Astrocyte (in vitro differentiated cells and primary cell): ENCODE results near the gene INKA2. TPM values are rescaled to one million over a fixed set of nuclear protein-coding genes. Genes with fewer than 3 reads are reported as not detected.

Experiments used
- DNase-seq: peaks from one replicate; pipeline ENCODE4 v3.0.0-alpha.2; 2010; ENCODE audit warnings: low read depth
- FAIRE-seq: peaks from 2 replicates; lab custom pipeline; 2011; peaks lifted over from hg19 to GRCh38; lab: Jason Lieb, UNC
- H2AFZ ChIP-seq: 2 replicates; pipeline ENCODE4 v1.6.0; 2012; ENCODE audit warnings: low read depth, low read length, inconsistent platforms
- H3K27ac ChIP-seq: 2 replicates; pipeline ENCODE4 v1.5.1; 2011; ENCODE audit warnings: low read depth, low read length, inconsistent platforms
- H3K27me3 ChIP-seq: 2 replicates; pipeline ENCODE4 v1.6.0; 2011; ENCODE audit warnings: low read length, inconsistent platforms; ENCODE audit not compliant: insufficient read depth
- H3K36me3 ChIP-seq: 2 replicates; pipeline ENCODE4 v1.5.1; 2011; ENCODE audit warnings: low read length, inconsistent platforms; ENCODE audit not compliant: insufficient read depth
- H3K4me1 ChIP-seq: 2 replicates; pipeline ENCODE4 v1.5.1; 2011; ENCODE audit warnings: low read length, inconsistent platforms; ENCODE audit not compliant: insufficient read depth
- H3K4me2 ChIP-seq: 2 replicates; pipeline ENCODE4 v1.6.0; 2012; ENCODE audit warnings: low read length, inconsistent platforms
- H3K4me3 ChIP-seq: 2 replicates; pipeline ENCODE4 v1.5.1; 2011; ENCODE audit warnings: low read depth, mild to moderate bottlenecking, low read length, inconsistent platforms; ENCODE audit not compliant: insufficient read depth
- H3K79me2 ChIP-seq: 2 replicates; pipeline ENCODE4 v1.6.0; 2012; ENCODE audit warnings: mild to moderate bottlenecking, low read length, inconsistent platforms; ENCODE audit not compliant: insufficient read depth
- H3K9ac ChIP-seq: 2 replicates; pipeline ENCODE4 v1.6.0; 2012; ENCODE audit warnings: mild to moderate bottlenecking, low read length, inconsistent platforms
- H3K9me3 ChIP-seq: 2 replicates; pipeline ENCODE4 v1.5.1; 2012; ENCODE audit warnings: low read depth, mild to moderate bottlenecking, low read length, inconsistent platforms; ENCODE audit not compliant: insufficient read depth
- H4K20me1 ChIP-seq: 2 replicates; pipeline ENCODE4 v1.6.0; 2012; ENCODE audit warnings: low read length, inconsistent platforms; ENCODE audit not compliant: insufficient read depth
- H3K27ac Mint-ChIP-seq: one replicate; pipeline ENCODE4 v1.8.0; 2021; ENCODE audit warnings: mild to moderate bottlenecking, mixed read lengths; ENCODE audit not compliant: unreplicated experiment
- H3K27me3 Mint-ChIP-seq: one replicate; pipeline ENCODE4 v1.8.0; 2021; ENCODE audit warnings: low read depth, mixed read lengths; ENCODE audit not compliant: unreplicated experiment
- H3K36me3 Mint-ChIP-seq: one replicate; pipeline ENCODE4 v1.8.0; 2021; ENCODE audit warnings: low read depth, mixed read lengths; ENCODE audit not compliant: unreplicated experiment
- H3K4me1 Mint-ChIP-seq: one replicate; pipeline ENCODE4 v1.8.0; 2021; ENCODE audit warnings: low read depth, mixed read lengths; ENCODE audit not compliant: unreplicated experiment
- H3K4me3 Mint-ChIP-seq: one replicate; pipeline ENCODE4 v1.8.0; 2021; ENCODE audit warnings: mild to moderate bottlenecking, moderate library complexity, mixed read lengths; ENCODE audit not compliant: unreplicated experiment
- H3K9me3 Mint-ChIP-seq: one replicate; pipeline ENCODE4 v1.8.0; 2021; ENCODE audit warnings: mild to moderate bottlenecking, mixed read lengths; ENCODE audit not compliant: unreplicated experiment
- EZH2 ChIP-seq: IDR thresholded peaks from 2 replicates; pipeline ENCODE4 v1.6.1; 2012; ENCODE audit warnings: mild to moderate bottlenecking, low read length, inconsistent platforms; ENCODE audit not compliant: insufficient read depth
- total RNA-seq: library from RNA; stranded (reverse); gene quantifications from 2 replicates; pipeline ENCODE4 v1.2.1, GENCODE V29; 2021
- TF ChIP-seq, protein P1 (sequence below): IDR thresholded peaks from 2 replicates; pipeline ENCODE4 v1.5.1; 2011; ENCODE audit warnings: low read depth, mild to moderate bottlenecking, inconsistent platforms, low read length, moderate library complexity; ENCODE audit not compliant: insufficient read depth

INKA2 gene
- total RNA-seq, 1 donor from 2014 or later, result 12.6 TPM

DNA sequence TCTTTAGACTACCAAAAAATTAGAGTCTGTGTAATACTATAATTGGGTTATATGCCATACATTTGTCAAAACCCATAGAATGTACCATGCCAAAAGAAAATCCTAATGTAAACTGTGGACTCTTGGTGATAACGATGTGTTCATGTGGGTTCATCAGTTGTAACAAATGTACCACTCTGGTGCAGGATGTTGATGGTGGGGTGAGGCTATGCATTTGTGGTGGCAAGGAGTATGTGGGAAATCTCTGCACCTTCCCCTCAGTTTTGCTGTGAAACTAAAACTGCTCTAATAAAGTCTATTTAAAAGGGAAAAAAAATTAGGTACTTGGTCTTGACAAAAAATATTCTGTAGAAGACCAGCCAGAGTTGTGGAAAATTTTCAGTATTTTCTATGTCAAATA, 43.4 kb downstream of the INKA2 start:
- no peaks in the 10 kb centered on the region for H3K9me3 Mint-ChIP-seq
- H3K4me1 Mint-ChIP-seq, result peaks cover 5% of the 10 kb centered on the region
- H3K4me1 ChIP-seq, result no peaks in the 10 kb centered on the region
- no peak for DNase-seq
- no peak overlapping the region for H3K27ac Mint-ChIP-seq
- FAIRE-seq, result no peak
- peaks cover 24% of the 10 kb centered on the region for H3K36me3 ChIP-seq
- H3K27ac ChIP-seq, result no peak overlapping the region
- no peak overlapping the region for H3K4me3 Mint-ChIP-seq
- TF ChIP-seq, protein P1, sequence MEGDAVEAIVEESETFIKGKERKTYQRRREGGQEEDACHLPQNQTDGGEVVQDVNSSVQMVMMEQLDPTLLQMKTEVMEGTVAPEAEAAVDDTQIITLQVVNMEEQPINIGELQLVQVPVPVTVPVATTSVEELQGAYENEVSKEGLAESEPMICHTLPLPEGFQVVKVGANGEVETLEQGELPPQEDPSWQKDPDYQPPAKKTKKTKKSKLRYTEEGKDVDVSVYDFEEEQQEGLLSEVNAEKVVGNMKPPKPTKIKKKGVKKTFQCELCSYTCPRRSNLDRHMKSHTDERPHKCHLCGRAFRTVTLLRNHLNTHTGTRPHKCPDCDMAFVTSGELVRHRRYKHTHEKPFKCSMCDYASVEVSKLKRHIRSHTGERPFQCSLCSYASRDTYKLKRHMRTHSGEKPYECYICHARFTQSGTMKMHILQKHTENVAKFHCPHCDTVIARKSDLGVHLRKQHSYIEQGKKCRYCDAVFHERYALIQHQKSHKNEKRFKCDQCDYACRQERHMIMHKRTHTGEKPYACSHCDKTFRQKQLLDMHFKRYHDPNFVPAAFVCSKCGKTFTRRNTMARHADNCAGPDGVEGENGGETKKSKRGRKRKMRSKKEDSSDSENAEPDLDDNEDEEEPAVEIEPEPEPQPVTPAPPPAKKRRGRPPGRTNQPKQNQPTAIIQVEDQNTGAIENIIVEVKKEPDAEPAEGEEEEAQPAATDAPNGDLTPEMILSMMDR, result no peak
- no peak for TF ChIP-seq EZH2
- H3K4me3 ChIP-seq, result no peak overlapping the region
- H3K27me3 ChIP-seq, result no peaks in the 10 kb centered on the region
- H3K79me2 ChIP-seq, result no peaks in the 10 kb centered on the region
- no peaks in the 10 kb centered on the region for H3K9me3 ChIP-seq
- H3K27me3 Mint-ChIP-seq, result no peaks in the 10 kb centered on the region
- H3K36me3 Mint-ChIP-seq, result peaks cover 4% of the 10 kb centered on the region
- no peak overlapping the region for H3K4me2 ChIP-seq
- H3K9ac ChIP-seq, result no peak overlapping the region
- H2AFZ ChIP-seq, result no peak overlapping the region
- H4K20me1 ChIP-seq, result peaks cover 4% of the 10 kb centered on the region

DNA sequence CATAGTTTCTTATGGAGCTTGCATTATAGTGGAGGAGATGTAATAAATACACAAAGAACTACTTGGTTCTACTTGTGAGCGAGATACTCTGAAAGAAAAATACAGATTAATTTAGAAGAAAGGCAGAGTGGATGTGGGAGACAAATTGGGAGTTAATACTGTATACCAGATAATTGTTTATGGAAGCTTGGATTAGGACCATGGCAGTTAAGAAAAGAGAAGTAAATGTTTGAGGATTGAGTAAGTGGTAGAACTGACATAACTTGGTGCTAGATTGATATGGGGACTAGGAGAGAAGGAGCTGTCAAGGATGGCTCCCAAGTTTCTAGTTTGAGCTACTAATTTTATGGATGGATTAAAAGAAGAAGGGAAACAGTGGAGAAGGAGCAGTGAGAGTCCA, 47.3 kb downstream of the INKA2 start:
- H3K79me2 ChIP-seq, result peaks cover 12% of the 10 kb centered on the region

DNA sequence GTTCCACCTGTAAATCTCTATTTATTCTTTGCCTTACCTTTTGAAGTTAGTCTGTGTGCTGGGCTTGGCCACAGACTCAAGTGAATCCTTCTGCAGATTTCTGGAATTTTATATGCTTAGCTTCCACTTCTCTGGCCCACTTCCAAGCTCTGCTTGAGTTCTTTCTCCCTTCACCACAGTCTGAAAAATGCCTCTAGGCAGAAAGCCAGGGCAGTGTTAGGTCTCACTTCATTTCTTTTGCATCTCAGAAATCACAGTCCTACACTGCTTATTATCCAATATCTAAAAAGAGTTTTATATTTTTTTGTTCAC, 48.9 kb downstream of the INKA2 start:
- H3K4me3 ChIP-seq, result no peak overlapping the region
- H3K27me3 Mint-ChIP-seq, result no peaks in the 10 kb centered on the region
- no peak overlapping the region for H3K27ac Mint-ChIP-seq
- peaks cover 17% of the 10 kb centered on the region for H4K20me1 ChIP-seq
- no peaks in the 10 kb centered on the region for H3K27me3 ChIP-seq
- no peak overlapping the region for H3K4me3 Mint-ChIP-seq
- H3K4me1 ChIP-seq, result peaks cover 7% of the 10 kb centered on the region
- peak overlapping the region; percentile 8 for H3K4me2 ChIP-seq
- H3K27ac ChIP-seq, result no peak overlapping the region
- H3K79me2 ChIP-seq, result peaks cover 15% of the 10 kb centered on the region
- DNase-seq (peak; percentile 91), FAIRE-seq (peak; percentile 97)
- no peak overlapping the region for H2AFZ ChIP-seq
- H3K9me3 Mint-ChIP-seq, result peaks cover 2% of the 10 kb centered on the region
- H3K36me3 ChIP-seq, result peaks cover 3% of the 10 kb centered on the region
- H3K4me1 Mint-ChIP-seq, result peaks cover 5% of the 10 kb centered on the region
- H3K36me3 Mint-ChIP-seq, result peaks cover 3% of the 10 kb centered on the region
- no peak overlapping the region for H3K9ac ChIP-seq
- TF ChIP-seq, protein P1, result no peak
- TF ChIP-seq EZH2, result no peak
- no peaks in the 10 kb centered on the region for H3K9me3 ChIP-seq

More for the DNA sequence above, 47.3 kb downstream of the INKA2 start:
- no peak for TF ChIP-seq EZH2
- TF ChIP-seq, protein P1, result no peak
- DNase-seq (no peak), FAIRE-seq (no peak)
- H3K9ac ChIP-seq, result no peak overlapping the region
- no peaks in the 10 kb centered on the region for H3K9me3 Mint-ChIP-seq
- H3K27ac ChIP-seq, result no peak overlapping the region
- H3K4me1 ChIP-seq, result peaks cover 7% of the 10 kb centered on the region
- H3K4me2 ChIP-seq, result no peak overlapping the region
- H3K4me3 ChIP-seq, result no peak overlapping the region
- no peak overlapping the region for H2AFZ ChIP-seq
- no peak overlapping the region for H3K4me3 Mint-ChIP-seq
- H3K36me3 Mint-ChIP-seq, result peaks cover 3% of the 10 kb centered on the region
- peaks cover 8% of the 10 kb centered on the region for H3K4me1 Mint-ChIP-seq
- no peaks in the 10 kb centered on the region for H3K27me3 Mint-ChIP-seq
- H3K9me3 ChIP-seq, result no peaks in the 10 kb centered on the region
- no peaks in the 10 kb centered on the region for H3K27me3 ChIP-seq
- H4K20me1 ChIP-seq, result peaks cover 17% of the 10 kb centered on the region
- H3K36me3 ChIP-seq, result peaks cover 8% of the 10 kb centered on the region
- H3K27ac Mint-ChIP-seq, result no peak overlapping the region

Other genes starting within 250 kb of the INKA2 start
- gene ADORA3, start 235.8 kb downstream of the INKA2 start, total RNA-seq, result not detected in 2 replicates
- gene TMIGD3, start 235.8 kb downstream of the INKA2 start, total RNA-seq, result not detected in 2 replicates
- gene RAP1A, start 119.6 kb downstream of the INKA2 start, total RNA-seq, result 63.9 and 66.6 TPM in 2 replicates
- gene DDX20, start 16.5 kb upstream of the INKA2 start, total RNA-seq, result 13.1 and 15.4 TPM in 2 replicates